Esophagus muscularis mucosa (tissue), 2 donors: ENCODE data around the gene DOCK1.

Experiments used
- POLR2A ChIP-seq: fragments of 450-650 bp; IDR thresholded peaks from one replicate; pipeline ENCODE4 v1.6.1; 2017; ENCODE audit warnings: antibody characterized with exemption, moderate library complexity, mild to moderate bottlenecking, low read depth
- POLR2AphosphoS5 ChIP-seq, 2 donors: sonication (generic); formaldehyde crosslinking; IDR thresholded peaks; one replicate each; pipeline ENCODE4 v1.6.1; 2017; ENCODE audit warnings: antibody characterized with exemption in 2 of 2

DNA sequence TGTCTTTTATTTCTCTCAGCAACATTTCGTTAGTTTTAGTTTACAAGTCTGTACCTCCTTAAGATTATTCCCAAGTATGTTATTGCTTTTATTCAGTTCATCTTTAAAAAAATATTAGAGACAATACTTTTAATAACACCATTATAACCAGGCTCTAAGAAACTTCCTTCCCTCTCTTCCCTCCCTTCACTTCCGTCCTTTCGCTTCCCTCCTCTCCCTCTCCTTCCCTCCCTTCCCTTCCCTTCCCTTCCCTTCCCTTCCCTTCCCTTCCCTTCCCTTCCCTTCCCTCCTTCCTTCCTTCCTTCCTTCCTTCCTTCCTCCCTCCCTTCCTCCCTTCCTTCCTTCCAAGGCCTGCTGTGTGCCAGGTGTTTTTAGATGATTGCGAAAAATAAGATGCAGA lies 58.1 kb downstream of the DOCK1 start:
- TF ChIP-seq POLR2AphosphoS5 (IDR thresholded peaks at IDR 0.05) (no peak), POLR2A (no peak)
